ENCODE data around the gene DTNA.
A peak's percentile ranks its signal among the peaks of the same experiment; 100 is the strongest.

DTNA gene

GRCh38 chr18:34773961-34774766 is 64.1 kb downstream of the DTNA start:
- no peak for DNase-seq

DNA sequence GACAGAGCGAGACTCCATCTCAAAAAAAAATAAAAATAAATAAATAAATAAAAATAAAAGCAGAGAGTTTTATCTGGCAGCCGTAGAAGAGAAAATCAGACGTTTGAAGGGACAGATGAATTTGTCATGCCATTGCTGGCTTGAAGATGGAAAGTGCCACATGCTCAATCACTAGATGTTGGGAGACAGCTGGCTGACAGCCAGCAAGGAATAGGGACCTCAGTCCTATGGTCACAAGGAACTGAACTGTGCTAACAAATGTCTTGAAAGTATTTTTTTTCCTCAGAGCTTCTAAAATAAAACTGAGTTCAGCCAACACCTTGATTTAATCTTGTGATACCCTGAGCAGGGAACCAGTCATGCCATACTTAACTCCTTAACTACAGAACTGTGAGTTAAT is 65.4 kb downstream of the DTNA start:
- DNase-seq: no peak

DNA sequence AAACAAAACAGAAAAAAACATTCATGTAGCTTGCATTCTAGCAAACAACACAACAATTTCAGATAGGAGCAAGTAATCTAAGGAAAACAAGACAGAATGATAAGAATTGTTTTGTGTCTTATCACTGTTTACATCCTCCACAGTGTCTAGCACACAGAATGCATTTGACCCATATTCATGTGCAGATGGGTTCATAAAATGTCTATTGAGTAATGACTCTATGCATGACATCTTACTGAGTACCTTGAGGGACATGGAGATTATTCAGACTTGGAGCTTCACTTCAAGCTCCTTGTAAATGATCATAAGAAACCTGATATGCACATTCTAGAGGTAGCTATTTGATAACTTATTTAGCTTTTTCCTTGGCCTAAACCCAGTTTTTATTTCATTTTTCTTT is 69.0 kb downstream of the DTNA start:
- no peak for DNase-seq

GRCh38 chr18:34780856-34781255 is 70.8 kb downstream of the DTNA start:
- DNase-seq: no peak

GRCh38 chr18:34783501-34783900 is 73.4 kb downstream of the DTNA start:
- DNase-seq: no peak

DNA sequence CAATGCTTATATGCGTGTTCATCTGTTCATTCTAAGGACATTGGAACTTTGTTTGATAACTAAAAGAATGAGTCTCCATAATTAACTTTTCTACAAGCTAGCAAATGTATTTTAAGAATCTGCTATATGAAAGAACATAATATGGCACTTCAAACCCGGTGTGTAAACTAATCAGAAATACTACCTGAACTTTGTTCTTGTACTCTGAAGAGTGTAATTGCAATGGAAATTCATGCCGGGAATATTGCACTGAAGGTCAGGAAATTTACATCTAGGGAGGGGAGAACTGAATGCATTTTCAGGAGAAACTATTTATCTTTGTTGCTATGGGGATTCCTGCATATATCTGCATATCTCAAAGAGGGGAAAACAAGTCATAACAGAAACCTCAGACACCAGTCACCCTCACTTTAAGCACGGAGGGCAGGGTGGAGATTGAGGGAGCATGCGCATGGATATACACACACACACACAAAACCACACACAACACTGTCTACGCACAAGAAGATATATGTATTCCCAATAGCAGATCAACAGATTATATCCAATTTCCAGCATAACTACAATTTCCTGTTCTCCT is 76.2 kb downstream of the DTNA start:
- no peak for DNase-seq

- peak; percentile 57 for DNase-seq
Observed at GRCh38 chr18:34787931-34788532, 77.9 kb downstream of the DTNA start.

- DNase-seq: no peak
Observed at GRCh38 chr18:34789768-34790344, 79.8 kb downstream of the DTNA start.

DNA sequence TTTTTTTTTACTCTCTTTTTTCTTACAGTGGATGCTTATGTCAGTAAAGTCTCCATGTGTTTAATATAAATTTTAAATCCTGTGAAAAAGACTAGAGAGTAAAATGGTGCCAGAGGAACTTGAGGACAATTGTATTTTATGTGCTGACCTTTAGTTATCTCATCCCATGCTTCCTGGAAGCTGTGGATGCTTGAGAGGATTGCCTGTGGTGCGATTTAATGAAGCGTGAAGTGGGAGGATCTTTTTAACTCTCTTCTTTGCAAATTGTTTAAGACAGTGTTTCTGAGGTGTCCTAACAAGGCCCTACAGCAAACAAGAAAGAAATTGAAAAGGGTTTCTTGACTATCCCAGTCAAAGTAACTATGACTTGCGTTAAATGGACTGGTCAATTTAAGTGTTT is 84.2 kb downstream of the DTNA start:
- DNase-seq: no peak

GRCh38 chr18:34795070-34795732 is 85.1 kb downstream of the DTNA start:
- no peak for DNase-seq

DNA sequence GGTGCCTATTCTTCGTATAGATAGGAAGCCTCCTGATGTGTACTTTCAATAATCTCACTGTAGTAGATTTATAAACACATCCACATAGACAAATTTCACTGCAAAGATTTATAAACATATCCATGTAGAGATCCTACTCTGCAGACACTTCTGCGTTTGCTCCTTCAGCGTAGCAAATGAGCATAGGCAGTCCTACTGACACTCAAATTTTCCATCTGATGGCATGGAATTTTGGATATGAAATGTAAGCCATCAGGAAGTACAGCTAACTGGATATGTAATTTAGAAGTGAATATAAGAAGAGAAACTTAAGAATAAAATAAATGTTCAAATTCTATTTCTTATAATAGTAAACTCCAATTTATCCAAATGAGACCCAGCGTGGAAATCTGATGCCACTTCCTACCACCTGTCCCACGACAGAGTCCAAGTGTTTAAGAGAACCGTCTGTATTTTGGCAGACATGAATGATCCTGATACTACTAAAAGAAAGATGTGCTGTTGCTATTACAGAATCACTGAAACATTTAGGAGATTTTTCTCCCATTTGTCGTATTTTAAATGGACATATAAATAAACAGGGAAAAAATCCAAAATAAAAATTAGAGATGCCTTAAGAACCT is 86.0 kb downstream of the DTNA start:
- DNase-seq: no peak

DNA sequence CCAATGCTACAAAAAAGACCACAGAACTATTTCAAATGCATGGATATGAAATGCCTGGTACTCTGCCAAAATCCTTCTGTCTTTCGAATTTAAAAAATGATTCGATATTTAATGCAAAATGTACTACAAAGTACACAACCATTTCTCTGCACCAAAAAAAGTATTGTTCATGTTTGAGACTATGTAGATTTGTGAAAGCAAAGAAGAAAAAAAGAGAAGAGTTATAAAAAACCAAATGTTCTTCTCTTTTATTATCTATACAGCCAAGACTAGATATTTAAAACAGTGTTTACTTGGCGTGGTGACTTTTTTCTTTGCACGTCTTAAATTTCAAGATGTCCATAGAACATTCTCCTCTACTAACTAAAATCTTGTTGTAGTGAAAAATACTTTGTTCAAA is 89.2 kb downstream of the DTNA start:
- no peak for DNase-seq

- no peak for DNase-seq
Observed at GRCh38 chr18:34800381-34800780, 90.3 kb downstream of the DTNA start.

- no peak for DNase-seq
Observed at GRCh38 chr18:34801774-34802173, 91.7 kb downstream of the DTNA start.

DNA sequence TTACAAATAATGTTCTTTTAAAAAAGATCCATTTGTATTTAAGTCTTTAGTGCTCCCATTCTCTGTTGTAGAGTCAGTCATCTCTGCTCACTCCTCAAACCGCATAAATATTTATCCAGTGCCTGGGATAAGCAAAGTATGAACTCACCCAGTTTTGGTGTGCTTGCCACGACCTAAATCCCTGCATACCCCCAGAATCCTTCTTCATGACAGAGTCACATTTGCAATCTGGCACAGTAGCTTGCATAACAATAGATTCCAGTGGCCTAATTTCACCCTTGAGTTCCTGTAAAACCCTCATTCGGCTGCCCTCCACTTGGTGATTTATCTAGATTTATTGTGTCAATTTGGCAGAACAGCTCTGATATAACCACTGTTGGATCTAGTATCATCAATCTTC is 92.9 kb downstream of the DTNA start:
- DNase-seq: no peak

- no peak for DNase-seq
Observed at GRCh38 chr18:34803877-34804400, 93.8 kb downstream of the DTNA start.

GRCh38 chr18:34805103-34805877 is 95.2 kb downstream of the DTNA start:
- no peak for DNase-seq

DNA sequence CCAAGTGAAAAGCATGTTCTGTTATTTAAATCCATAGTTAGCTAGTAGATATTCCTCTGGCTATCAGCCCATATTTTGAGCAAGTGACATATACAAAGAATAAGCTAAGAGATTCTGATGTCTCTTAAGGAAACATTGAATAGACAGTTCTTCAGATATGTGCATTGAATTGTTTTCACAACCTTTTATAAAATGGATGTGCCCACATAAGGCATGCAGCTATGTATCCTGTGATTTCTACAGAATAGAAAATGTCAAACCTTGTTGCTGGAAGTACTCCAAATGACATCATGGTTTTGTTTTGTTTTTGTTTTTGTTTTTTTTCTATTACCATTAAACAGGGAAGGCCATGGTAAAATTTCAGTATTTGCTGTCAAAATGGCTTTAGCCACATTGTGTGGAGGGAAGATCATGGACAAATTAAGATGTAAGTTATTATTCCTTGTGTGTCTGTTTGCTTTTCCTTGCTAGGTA is 95.8 kb downstream of the DTNA start:
- no peak for DNase-seq

- no peak for DNase-seq
Observed at GRCh38 chr18:34806527-34806926, 96.4 kb downstream of the DTNA start.

GRCh38 chr18:34807106-34807796 is 97.2 kb downstream of the DTNA start:
- no peak for DNase-seq

DNA sequence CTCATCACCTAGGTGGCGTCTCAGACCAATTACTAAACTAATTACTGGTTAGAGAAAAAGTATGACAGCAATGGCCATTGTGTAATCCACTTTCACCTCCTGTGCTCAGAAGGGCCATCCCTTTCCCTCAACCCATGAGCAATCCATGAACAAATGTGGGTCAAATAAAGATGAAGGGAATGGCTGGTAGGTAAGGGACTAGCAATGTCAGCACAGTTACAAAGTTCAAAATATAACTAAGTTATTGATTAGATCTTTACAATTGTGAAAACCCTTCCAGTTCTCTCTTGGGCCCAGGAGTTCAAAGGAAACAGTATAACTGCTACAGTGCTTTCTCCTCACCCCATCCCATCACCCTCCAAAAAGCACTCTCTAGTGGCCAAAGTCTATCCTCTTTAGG is 98.3 kb downstream of the DTNA start:
- no peak for DNase-seq
